K562 (cell line): ENCODE results near the gene ELMO1. TPM values are rescaled to one million over a fixed set of nuclear protein-coding genes. Genes with fewer than 3 reads are reported as not detected.

Source experiments
- ATAC-seq: fragments of 200-7000 bp; cut with Tn5 transposase; 3 replicates; pipeline ENCODE4 v1.9.1; 2020; ENCODE audit warnings: moderate library complexity
- BruUV-seq: library from RNA; stranded (reverse); fragments of 400-500 nt; replicated peaks from 2 replicates; lab custom pipeline; 2021; lab: Mats Ljungman, UMichigan
- CTCF ChIA-PET: fragments of 300-600 bp; formaldehyde crosslinking; extraction: SDS; loops from one replicate; lab custom pipeline; 2021; ENCODE audit warnings: low intra/inter-chr PET ratio; lab: Yijun Ruan, JAX
- POLR2A ChIA-PET: fragments of 300-600, 350-650 bp; sonication (Branson Sonifier 250); formaldehyde crosslinking; extraction: SDS; loops from one replicate; lab custom pipeline; 2021; ENCODE audit warnings: antibody characterized with exemption, inconsistent platforms; lab: Yijun Ruan, JAX
- DNase-seq, 4 experiments: peaks; one replicate each; pipeline versions ENCODE4 v3.0.0 to v3.0.0-alpha.2; 2011 to 2018; ENCODE audit warnings: low spot score in 3 of 4, mixed read lengths in 3 of 4; ENCODE audit errors: extremely low read depth in 1 of 4
- FAIRE-seq: peaks from 2 replicates; lab custom pipeline; 2011; peaks lifted over from hg19 to GRCh38; lab: Jason Lieb, UNC
- H2AFZ ChIP-seq: 2 replicates; pipeline ENCODE4 v1.6.0; 2011; ENCODE audit warnings: low read depth, low read length, control low read depth, inconsistent platforms
- H3K27ac ChIP-seq: fragments of 200-600 bp; 3 replicates; pipeline ENCODE4 v1.8.0; 2011; ENCODE audit warnings: low read depth, mild to moderate bottlenecking, control low read depth, inconsistent platforms, low read length, moderate library complexity, mixed read lengths; ENCODE audit errors: extremely low read depth
- H3K27me3 ChIP-seq, 2 experiments: fragments of 300-600 bp in 1 of 2; 2 replicates in 1 of 2; 3 replicates in 1 of 2; pipeline versions ENCODE4 v1.6.0 to v1.8.0; 2011; ENCODE audit warnings: inconsistent platforms in 2 of 2, low read length in 2 of 2, mild to moderate bottlenecking in 1 of 2, mixed read lengths in 1 of 2, moderate library complexity in 1 of 2; ENCODE audit not compliant: control insufficient read depth in 2 of 2, insufficient read depth in 2 of 2
- H3K36me3 ChIP-seq: fragments of 300-600 bp; 3 replicates; pipeline ENCODE4 v1.8.0; 2011; ENCODE audit warnings: mild to moderate bottlenecking, low read length, inconsistent platforms; ENCODE audit not compliant: control insufficient read depth, insufficient read depth
- H3K4me1 ChIP-seq, 2 experiments: fragments of 200-600 bp in 1 of 2; replicated peaks in 1 of 2; 2 replicates in 1 of 2; 3 replicates in 1 of 2; pipeline versions ENCODE4 v1.5.1 to v1.8.0; 2011; ENCODE audit warnings: inconsistent platforms in 2 of 2, low read length in 2 of 2, mild to moderate bottlenecking in 1 of 2, mixed read lengths in 1 of 2, moderate library complexity in 1 of 2; ENCODE audit not compliant: control insufficient read depth in 2 of 2, insufficient read depth in 2 of 2
- H3K4me2 ChIP-seq: 2 replicates; pipeline ENCODE4 v1.6.1; 2011; ENCODE audit warnings: low read length, control low read depth, inconsistent platforms, mixed read lengths; ENCODE audit not compliant: insufficient read depth
- H3K4me3 ChIP-seq: fragments of 200-600 bp; sonication (generic), shearing (Covaris generic); 2 replicates; pipeline ENCODE4 v1.5.1; 2016; ENCODE audit warnings: control low read depth, inconsistent platforms
- H3K79me2 ChIP-seq: fragments of 200-600 bp; 3 replicates; pipeline ENCODE4 v1.8.0; 2011; ENCODE audit warnings: low read length, inconsistent platforms; ENCODE audit not compliant: control insufficient read depth, insufficient read depth
- H3K9ac ChIP-seq, 2 experiments: 2 replicates each; pipeline versions ENCODE4 v1.6.0 to v1.6.1; 2011; ENCODE audit warnings: low read depth in 2 of 2, low read length in 2 of 2, control low read depth in 1 of 2, inconsistent platforms in 1 of 2, mild to moderate bottlenecking in 1 of 2, mixed read lengths in 1 of 2; ENCODE audit not compliant: insufficient read depth in 1 of 2
- H3K9me1 ChIP-seq: one replicate; pipeline ENCODE4 v1.6.0; 2011; ENCODE audit warnings: inconsistent platforms, mild to moderate bottlenecking, low read length, moderate library complexity; ENCODE audit not compliant: control insufficient read depth, insufficient read depth
- H3K9me3 ChIP-seq: replicated peaks from 2 replicates; pipeline ENCODE4 v1.5.1; 2011; ENCODE audit warnings: low read depth, low read length, inconsistent platforms; ENCODE audit not compliant: control insufficient read depth, insufficient read depth
- H4K20me1 ChIP-seq: replicated peaks from 2 replicates; pipeline ENCODE4 v1.6.1; 2011; ENCODE audit warnings: low read length, inconsistent platforms, mixed read lengths; ENCODE audit not compliant: control insufficient read depth, insufficient read depth
- KDM4B ChIP-seq, 2 experiments: fragments of 450-650 bp in 1 of 2; sonication (generic) in 1 of 2; IDR thresholded peaks; 2 replicates each; pipeline ENCODE4 v1.6.1; 2016 to 2017; ENCODE audit warnings: borderline replicate concordance in 2 of 2, antibody characterized with exemption in 1 of 2, low read depth in 1 of 2, mild to moderate bottlenecking in 1 of 2
- NEUROD1 ChIP-seq: fragments of 150-350 bp; IDR thresholded peaks from 2 replicates; pipeline ENCODE4 v1.6.1; 2014; ENCODE audit warnings: borderline replicate concordance, low read length, low read depth; ENCODE audit not compliant: partially characterized antibody
- PHB ChIP-seq: fragments of 250-450 bp; sonication (Bioruptor Pico); IDR thresholded peaks from 2 replicates; pipeline ENCODE4 v1.5.0; 2021
- PRMT5 ChIP-seq: sonication (generic); formaldehyde crosslinking; IDR thresholded peaks from 2 replicates; pipeline ENCODE4 v1.5.0; 2020; ENCODE audit warnings: missing genetic modification reagents
- TAF1 ChIP-seq: IDR thresholded peaks from 2 replicates; pipeline ENCODE4 v1.6.1; 2011; ENCODE audit warnings: mild to moderate bottlenecking, low read length, moderate library complexity; ENCODE audit not compliant: insufficient read depth, control insufficient read depth, severe bottlenecking; ENCODE audit errors: extremely low read depth
- ZFP1 ChIP-seq: fragments of 450-650 bp; formaldehyde crosslinking; IDR thresholded peaks from 2 replicates; pipeline ENCODE4 v1.4.0; 2020; ENCODE audit warnings: mild to moderate bottlenecking, mixed read lengths
- ZKSCAN8 ChIP-seq: fragments of 200-800 bp; sonication (Bioruptor generic); IDR thresholded peaks from 2 replicates; pipeline ENCODE4 v1.6.1; 2016; ENCODE audit warnings: missing genetic modification characterization, missing compliant biosample characterization
- WGBS: fragments of 100-300 bp; shearing (Covaris generic); methylation state at CpG from one replicate; pipeline ENCODE4 v1.1.6; 2016; ENCODE audit warnings: low coverage, mixed read lengths; ENCODE audit not compliant: insufficient coverage; ENCODE audit errors: missing lambda C conversion rate; 5-methylcytosine and 5-hydroxymethylcytosine counted together
- in situ Hi-C: fragments of 300-500 bp; cut with MboI; formaldehyde crosslinking; loops from 4 replicates; pipeline ENCODE4 v1.15.0; 2018; ENCODE audit warnings: inconsistent platforms, mixed read lengths
- intact Hi-C: fragments of 100-400 bp; cut with micrococcal nuclease; formaldehyde crosslinking; loops from 2 replicates; pipeline ENCODE4 v1.14.2; 2022
- polyA plus RNA-seq, 8 experiments: library from polyadenylated mRNA; depleted of rRNA in 4 of 8; stranded (reverse) in 5 of 8; unstranded in 3 of 8; fragments of >200 nt; fragmentation: Nextera tagmentation in 2 of 8; fragmentation: Illumina TruSeq in 1 of 8; extraction: Ambion mirVana in 2 of 8; extraction: Trizol in 1 of 8; gene quantifications; 2 replicates each; pipeline versions ENCODE4 v1.2.1 to v1.2.3, GENCODE V29; 2011 to 2014; ENCODE audit warnings: inconsistent platforms in 1 of 8, missing spikeins in 1 of 8
- total RNA-seq, 7 experiments: library from RNA; depleted of rRNA in 6 of 7; stranded (reverse); fragments of >200 nt in 6 of 7; fragmentation: Illumina TruSeq in 2 of 7; extraction: Trizol in 2 of 7; gene quantifications; 2 replicates each; pipeline versions ENCODE4 v1.2.1 to v1.2.3, GENCODE V29; 2011 to 2021; ENCODE audit warnings: low replicate concordance in 1 of 7
- TF ChIP-seq, protein P1 (sequence below): fragments of 250-450 bp; sonication (Bioruptor Pico); IDR thresholded peaks from 2 replicates; pipeline ENCODE4 v1.5.0; 2021; ENCODE audit warnings: mild to moderate bottlenecking, moderate library complexity

Gene ELMO1
- total and polyA plus RNA-seq, 9 of the 15 experiments (the other 6 are each of a cell fraction or from before 2014, with no cell fraction given): 0.36 to 7.2 (median 3.6) TPM

GRCh38 chr7:37455081-37455480 is 6.4 kb upstream of the ELMO1 start:
- DNase-seq: no peak
- no peak overlapping the region for H3K9ac ChIP-seq
- CTCF ChIA-PET: no interaction called here
- BruUV-seq: no TSS peak
- no peaks in the 10 kb centered on the region for H3K79me2 ChIP-seq
- no peaks in the 10 kb centered on the region for H4K20me1 ChIP-seq
- intact Hi-C loops (no loop called here), in situ Hi-C loops (no loop called here)
- peaks cover 0 to 4% of the 10 kb centered on the region in 2 experiments; a peak in 2 of 5 replicates for H3K27me3 ChIP-seq
- FAIRE-seq: no peak
- H3K4me1 ChIP-seq: no peaks in the 10 kb centered on the region
- H3K36me3 ChIP-seq: no peaks in the 10 kb centered on the region
- no peak overlapping the region for H3K4me3 ChIP-seq
- H3K4me2 ChIP-seq: no peak overlapping the region
- H3K27ac ChIP-seq: no peak overlapping the region
- ATAC-seq: no peak
- 0% methylated on average over 3 of the region's 3 CpGs for WGBS
- TF ChIP-seq, protein P1, sequence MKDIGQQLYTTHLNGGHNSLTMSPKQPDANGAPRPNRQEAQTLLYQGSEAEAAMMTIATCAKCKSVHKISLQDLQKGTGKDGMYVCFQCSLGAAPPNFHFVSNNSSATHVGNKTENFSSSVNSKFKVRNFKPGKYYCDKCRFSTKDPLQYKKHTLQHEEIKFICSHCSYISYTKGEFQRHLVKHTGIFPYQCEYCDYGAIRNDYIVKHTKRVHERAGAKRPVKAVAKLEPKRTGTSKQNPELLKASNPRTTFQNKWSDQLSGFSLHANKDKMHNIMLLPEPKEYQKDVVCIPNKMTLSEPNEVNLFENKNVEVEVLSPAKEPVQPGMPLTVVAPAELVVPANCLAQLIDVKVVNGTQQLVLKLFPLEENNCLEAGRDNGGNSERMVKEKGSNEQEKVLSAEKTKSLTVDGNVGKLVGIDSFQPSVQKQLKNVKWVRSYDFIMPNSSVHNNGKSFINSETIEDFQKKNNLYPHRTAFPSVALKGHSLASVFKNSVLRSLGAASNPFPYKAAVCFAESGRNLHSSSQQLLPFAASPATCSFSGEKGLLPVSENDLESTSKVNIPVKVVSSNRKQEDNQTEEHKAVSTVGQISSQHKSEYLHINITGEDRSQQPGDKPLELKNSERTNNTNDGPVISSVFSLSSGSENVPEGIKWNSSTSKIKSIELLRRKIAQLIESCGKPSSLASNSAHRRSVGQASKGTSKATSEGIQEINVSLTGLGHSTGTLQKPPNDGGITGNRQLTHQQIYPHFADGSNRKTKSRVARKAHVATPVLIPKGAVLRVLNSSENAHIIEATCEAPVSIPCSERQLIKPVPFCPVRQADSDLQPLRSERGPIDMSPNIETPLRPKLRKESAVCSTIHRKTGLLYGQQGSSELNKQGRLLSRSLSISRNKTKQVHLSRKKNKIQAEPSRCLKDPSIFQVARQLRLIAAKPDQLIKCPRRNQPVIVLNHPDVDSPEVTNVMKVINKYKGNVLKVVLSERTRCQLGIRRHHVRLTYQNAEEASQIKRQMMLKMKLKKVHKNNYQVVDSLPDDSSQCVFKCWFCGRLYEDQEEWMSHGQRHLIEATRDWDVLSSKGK: no peak
- TF ChIP-seq NEUROD1: no peak
- no peak for TF ChIP-seq KDM4B (IDR thresholded peaks at IDR 0.05; ENCODE audit: borderline replicate concordance in 2 of 2, low read depth in 1 of 2)
- no peak for TF ChIP-seq ZKSCAN8 (CRISPR knock-in tag)
- no peak for TF ChIP-seq PRMT5 (CRISPR knock-in tag)
- no peak for TF ChIP-seq ZFP1 (CRISPR knock-in tag)
- TF ChIP-seq PHB (CRISPR knock-in tag): no peak
- TF ChIP-seq TAF1: no peak
- no peaks in the 10 kb centered on the region for H3K9me1 ChIP-seq
- H3K9me3 ChIP-seq: no peaks in the 10 kb centered on the region
- POLR2A ChIA-PET: no interaction called here
- no peak overlapping the region for H2AFZ ChIP-seq
